GM18499 (cell line): Measurements from ENCODE around the gene TAF3.

ENCODE experiments used
- ATAC-seq: cut with Tn5 transposase; IDR thresholded peaks from one replicate; pipeline ENCODE4 v1.9.1; 2021; ENCODE audit warnings: moderate number of reproducible peaks; ENCODE audit not compliant: insufficient read depth, unreplicated experiment

Gene TAF3

DNA sequence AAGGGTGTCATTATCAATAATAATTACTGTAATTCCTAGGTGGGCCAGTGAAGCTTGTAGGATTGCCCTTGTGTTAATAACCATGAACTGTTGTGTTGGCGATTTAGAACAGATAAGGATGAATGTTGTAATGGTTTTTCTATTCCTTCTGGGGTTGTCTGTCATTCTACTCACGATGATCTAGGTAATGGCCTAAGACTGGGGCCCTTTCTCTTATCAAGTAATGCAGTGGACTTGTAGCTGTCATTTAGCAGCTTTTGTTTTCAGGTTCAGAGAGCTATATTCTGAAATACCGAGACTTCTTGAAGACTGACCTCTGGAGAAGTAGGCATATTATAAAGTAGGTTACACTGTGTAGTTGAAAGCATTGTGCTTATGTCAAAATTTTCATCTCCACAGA lies 110.2 kb downstream of the TAF3 start:
- ATAC-seq: no peak

DNA sequence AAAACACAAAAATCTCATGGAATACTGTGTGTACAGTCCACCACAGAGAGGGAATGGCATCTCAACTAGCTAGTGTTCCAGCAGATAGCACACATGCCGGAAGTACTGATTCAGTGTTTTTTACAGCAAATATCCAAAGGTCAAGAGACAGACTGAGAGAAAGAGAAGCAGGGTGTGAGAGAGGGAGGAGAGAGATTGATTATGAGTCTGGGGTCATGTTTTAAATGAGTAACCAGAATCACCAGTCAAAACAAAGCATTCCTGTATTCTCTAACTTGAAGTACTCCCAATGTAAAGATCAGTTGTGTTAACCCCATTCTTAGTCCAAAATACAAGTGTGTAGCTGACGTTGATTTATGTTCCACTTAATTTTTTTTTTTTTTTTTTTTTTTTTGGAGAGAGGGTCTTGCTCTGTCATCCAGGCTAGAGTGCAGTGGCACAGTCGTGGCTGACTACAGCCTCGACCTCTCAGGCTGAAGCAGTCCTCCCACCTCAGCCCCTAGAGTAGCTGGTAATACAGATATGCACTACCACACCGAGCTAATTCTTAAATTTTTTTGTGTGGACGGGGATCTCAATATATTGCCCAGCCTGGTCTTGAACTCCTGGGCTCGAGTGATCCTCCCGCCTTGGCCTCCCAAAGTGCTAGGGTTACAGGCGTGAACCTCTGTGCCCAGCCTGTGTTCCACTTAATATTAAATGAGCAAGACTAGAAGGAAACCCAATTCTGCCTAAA lies 114.2 kb downstream of the TAF3 start:
- no peak for ATAC-seq

DNA sequence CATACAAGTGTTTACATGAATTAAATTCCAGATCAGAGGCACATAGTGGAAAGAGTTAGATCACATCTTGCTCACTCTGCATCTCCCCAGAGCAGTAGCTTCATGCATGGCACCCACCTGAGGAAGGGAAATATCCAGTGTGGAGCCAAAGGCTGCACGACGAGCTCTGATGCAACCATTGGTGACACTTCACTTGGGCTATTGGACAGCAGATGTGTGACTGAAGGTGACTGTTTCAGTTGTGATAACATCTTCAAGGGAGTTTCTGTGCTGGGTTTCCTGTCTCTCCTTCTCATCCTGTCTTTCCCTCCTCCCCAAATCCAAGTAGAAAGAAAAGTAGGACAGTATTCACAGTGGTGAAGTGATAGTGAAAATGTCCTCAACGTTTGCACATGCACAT lies 115.0 kb downstream of the TAF3 start:
- no peak for ATAC-seq

DNA sequence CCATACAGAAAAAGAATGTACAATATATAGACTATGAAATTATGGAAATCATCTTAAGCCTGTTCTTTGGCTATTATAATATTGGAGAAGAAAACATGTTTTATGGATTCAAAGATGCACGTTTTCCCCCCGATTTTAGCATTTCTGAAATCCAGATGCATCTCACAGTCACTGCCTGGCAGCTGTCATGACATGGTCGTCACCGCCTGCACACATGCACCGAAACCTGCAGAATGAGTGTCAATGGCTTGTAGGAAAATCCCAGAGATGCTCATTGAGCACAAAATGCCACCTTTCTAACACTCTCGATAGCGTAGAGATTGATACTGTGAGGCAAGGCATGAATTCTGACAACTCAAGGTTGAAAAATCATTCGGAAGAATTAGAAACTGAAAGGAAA lies 115.5 kb downstream of the TAF3 start:
- no peak for ATAC-seq

DNA sequence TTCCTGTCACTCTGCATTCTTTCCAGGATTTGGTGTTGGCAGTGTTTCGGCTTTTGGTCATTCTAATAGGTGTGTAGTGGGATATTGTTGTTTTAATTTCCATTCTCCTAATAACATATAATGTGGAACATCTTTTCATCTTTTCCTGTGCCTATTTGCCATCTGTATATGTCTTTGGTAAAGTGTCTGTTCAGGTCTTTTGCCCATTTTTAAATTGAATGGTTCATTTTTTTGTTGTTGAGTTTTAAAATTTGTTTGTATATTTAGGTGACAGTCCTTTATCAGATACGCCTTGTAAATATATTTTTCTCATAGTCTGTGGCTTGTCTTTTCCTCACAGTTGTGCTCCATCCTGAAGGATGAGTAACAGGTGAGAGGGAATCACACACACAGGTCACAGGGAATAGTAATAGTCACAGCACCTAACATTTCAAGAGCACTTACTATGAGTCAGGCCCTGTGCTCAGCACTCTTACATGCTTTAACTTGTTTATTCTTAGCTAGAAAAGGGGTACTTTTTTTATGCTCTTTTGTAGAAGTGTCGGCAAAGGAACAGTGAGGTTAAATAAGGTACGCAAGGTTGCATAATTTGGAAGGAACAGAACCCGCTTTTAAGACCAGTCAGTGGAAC lies 119.1 kb downstream of the TAF3 start:
- ATAC-seq: no peak

DNA sequence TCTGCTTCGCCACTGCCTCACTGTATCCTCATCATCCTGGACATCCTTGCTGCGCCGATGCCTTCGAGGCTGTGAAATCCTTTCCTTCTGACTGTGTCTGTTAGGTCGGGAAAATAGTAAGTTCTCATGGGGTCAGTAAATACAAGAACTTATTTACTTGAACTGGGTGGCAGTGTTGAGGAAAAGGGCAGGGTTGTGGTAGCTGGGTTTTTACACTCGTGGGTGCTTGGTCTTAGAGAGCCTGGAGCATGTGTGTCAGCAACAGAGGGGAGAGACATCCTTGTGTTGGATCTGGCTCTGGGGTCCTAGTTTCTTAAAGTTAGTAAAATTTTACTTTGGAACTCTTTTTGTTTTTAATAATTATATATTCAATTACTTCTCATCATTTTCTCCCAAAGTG lies 123.3 kb downstream of the TAF3 start:
- ATAC-seq: no peak

DNA sequence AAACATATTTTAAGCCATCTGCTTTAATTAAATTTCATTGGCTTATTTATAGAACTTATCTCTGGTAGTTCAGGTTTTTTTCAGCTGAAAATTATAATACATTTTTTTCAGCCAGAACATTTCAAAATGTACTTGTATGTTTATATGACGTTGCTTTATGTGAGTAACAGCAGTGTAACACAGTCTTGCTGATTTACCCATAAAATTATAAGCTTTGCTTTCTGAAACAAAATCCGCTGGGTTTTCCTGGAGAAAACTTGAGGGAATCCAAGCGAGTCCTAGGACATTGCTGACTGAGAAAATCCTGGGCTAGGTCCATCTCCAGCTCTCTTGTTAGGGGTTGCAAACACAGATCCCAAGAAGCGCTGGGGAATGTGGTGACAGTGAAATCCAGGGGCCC lies 124.0 kb downstream of the TAF3 start:
- no peak for ATAC-seq

DNA sequence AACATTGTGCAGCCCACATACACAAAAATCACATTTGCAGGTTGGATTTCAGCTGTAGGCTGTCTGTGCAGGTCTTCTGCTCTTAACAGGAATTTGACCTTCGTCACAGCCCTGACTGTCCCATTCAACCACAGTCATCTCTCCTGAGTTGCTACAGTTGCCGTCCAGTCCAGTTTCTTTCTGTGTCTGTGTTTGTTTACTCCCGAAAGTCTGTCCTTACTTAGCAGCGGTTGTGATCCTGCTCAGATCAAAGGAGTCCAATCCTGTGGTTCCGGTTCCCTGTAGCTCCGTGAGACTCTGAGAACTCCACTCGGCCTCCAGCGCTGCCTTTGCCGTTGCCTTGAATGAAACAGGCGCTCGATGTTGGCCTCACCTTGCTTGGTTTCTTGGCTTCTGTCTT lies 124.6 kb downstream of the TAF3 start:
- ATAC-seq: no peak

DNA sequence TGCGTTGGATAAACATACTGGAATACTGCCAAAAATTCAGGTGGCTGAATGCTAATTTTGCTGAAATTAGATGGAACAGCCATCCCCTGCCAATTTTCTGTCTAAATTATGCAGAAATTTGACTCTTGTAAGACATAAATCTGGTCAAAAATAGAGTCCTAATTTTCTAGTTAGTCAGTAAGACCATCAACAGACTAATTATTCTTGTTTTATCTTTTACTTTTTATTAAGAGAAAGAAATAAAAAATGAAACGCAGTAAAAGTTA lies 125.8 kb downstream of the TAF3 start:
- ATAC-seq: no peak

DNA sequence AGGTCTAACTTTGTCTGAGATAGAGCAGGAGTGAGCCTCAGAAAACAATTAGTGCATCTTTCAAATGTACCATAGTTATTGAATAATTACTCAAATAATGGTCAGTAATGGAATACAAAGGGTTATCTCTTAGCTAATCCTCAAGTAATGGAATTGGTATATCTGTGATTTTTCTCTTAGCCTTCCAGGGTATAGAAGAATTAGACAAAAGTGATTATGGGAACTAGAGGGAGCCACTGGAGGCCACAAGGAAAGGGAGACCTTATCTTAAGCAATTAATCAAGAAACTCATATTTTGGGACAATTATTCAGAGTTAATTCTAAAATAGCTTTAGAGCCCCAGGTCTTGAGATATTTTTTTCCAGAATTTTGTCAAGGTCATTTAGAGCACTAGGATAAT lies 126.2 kb downstream of the TAF3 start:
- ATAC-seq: no peak

DNA sequence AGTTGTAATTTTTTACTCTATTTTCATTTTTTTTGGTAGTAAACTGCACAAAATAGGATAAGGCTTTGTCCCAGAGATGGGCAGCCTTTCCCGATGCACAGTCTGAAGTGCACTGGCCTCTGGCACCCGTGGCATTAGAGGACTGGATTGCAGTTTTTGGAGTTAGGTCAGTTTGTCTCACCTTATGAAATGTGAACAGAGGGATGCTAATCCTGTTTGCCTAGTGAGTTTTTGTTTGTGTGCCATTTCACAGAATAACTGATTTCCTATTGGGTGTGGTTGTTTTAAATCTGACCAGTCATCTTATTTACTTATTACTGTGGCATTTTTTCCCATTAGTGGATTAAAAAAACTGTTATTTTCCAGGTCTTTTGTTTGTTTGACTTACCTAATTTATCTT lies 126.7 kb downstream of the TAF3 start:
- no peak for ATAC-seq

DNA sequence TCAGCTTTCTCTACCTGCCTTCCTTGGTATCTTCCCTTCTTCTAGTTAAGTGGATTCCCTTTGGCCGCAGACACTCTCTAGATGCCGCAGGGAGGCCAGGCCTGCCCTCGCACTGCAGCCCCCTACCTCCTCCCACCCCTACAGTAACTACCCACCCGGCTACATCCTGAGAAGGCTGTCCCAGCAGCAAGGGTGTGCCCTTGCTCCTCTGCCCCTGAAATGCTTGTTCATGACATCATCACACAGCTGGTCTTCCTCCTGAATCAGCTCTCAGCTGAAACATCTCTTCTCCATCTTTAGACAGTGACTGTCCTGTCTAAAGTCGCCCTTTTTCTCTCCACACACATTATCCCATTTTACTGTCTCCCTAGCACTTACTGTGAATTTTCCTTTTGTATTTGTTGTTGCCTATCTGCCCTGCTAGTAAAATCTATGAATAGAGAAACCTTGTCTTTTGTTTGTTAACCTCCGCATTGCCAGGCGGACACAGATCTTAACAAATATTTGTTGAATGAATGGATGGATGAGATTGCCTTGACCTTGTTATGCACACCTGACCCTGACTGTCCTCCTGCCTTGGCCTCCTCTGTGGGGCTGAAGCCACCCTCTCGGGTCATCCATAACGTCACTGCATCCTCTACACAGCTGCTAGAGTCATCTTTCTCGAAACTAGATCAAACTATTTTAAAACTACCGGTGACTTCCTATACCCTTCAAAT lies 127.3 kb downstream of the TAF3 start:
- no peak for ATAC-seq

DNA sequence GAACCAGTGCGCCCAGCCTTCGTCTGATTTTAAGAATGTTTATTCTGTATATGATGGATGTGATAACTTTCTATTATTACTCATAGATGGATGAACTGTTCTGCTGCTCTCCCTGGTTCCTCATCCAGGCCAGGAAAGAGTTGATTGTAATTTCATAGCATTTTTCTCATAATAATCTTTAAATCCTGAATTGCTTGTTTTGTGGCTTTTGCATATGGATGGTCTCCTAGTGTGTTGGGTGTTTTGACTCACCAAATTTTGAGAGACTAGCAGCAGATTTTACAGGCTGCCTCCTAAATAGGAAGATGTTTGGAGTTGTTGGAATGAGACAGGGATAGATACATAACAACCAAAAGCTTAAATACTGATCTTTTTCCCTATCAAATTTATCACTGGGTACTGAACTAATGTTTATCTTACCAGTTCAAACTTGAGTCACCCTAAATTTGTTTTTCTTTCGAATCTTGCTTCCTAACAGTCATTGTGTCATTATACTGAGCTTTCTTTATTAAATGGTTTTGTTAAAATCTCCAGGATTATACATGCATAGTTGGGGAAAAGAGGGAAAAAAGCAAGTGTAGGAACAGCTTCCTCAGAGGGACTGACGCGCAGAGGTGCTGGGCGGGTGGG lies 130.2 kb downstream of the TAF3 start:
- no peak for ATAC-seq

DNA sequence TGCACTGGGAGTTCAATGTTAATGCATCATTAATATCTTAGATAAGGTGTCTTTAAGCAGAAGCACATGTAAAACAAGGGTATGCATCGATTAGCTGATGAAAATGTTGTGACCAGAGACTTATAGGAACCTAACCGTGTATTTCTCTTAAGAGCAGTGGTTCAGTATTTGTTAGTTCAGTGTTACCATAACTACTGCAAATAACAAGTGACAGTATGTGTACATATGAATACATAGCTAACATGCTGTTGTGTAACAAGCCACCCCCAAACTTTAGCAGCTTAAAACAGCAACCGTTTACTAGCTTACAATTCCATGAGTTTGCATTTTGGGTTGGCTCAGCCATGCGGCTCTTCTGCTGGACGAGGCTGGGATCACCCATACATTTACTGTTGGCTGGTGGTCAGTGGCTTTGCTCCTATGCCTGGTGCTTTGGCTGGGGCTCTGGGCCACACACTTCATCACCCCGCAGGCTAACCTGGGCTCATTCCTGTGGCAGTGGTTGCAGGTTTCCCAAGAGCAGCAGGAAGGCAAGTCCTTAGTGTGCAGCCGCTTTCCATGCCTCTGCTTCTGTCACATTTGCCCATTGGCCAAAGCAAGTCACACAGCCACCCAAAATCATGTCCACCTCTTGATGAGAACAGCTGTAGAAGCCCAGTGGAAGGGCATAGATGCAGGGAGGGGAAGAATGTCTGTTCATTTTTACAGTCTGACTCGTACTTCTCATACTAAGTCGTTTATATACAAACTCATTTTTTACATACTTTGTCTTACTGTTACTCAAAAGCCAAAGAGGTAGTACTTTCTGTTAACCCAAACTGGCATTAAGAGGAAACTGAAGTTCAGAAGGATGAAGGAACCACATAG lies 132.9 kb downstream of the TAF3 start:
- ATAC-seq: no peak

DNA sequence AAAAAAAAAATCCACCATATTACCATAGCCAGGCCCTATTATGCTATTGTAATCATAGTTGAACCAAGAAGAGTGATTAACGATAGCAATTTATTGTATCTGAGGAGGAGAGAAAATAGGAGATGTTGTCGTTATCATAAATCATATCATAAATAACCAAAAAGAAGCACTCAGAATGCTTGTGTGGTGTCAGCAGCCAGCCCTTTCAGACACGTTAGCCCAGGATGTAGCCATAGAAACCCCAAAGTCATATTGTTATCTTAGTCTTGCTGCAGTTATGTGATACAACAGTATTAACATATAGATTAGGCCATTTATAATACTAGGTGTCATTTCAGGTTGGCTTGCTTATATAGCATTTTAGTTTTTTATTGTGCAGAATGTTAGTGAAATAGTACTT lies 134.0 kb downstream of the TAF3 start:
- no peak for ATAC-seq

DNA sequence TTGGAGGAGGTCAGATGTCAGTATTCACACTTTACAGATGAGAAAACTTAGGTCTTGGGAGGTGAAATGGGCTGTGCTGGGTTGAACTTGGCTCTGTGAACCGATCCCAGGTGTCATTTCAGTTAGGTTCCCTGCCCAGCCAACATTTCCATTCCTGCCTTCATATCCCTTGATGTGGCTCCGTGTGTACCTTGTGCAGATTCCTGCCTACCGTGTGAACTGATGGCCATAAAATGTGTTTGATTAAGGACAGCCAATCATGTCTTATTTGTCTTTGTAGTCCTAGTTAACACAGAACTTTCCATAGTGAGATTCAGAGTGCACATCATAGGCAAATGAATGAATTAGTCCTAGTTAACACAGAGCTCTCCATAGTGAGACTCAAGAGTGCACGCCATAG lies 135.1 kb downstream of the TAF3 start:
- ATAC-seq: no peak

DNA sequence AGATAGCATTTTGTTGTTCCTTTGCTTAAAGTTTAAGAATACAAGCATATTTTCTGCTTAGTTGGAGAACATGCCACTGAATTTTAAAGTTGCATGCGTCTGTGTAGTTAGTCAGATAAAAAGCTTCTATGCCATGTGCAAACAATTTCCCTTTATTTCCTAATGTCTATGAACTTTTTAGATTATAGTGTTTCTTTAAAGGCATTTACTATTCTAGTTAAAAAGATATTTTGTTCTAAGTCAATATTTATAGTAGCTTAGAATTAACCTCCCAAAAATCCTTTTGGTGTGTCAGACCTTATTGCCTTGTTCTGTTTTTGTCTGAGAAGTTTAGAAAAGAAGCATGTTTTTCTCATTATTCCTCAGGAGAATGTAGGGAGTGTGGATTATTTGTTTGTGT lies 137.1 kb downstream of the TAF3 start:
- ATAC-seq: no peak

DNA sequence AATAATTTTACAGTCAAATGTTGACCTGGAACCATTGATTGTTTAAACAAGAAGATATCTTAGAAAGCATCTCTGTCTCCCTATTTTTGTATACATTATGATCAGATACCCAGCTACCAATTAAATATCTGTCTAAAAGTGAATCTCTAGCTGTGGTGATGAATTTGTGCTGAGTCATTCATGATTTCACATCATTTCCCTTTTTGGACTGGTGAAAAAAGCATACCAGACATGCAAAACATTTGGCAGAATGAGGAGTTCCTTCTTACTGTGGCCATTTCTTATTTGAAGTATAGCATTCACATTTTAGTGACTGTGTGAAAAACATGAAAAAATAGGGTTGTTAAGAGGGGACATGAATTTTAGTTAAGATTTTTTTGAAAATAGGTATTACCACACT lies 138.2 kb downstream of the TAF3 start:
- ATAC-seq: peak; percentile 97

DNA sequence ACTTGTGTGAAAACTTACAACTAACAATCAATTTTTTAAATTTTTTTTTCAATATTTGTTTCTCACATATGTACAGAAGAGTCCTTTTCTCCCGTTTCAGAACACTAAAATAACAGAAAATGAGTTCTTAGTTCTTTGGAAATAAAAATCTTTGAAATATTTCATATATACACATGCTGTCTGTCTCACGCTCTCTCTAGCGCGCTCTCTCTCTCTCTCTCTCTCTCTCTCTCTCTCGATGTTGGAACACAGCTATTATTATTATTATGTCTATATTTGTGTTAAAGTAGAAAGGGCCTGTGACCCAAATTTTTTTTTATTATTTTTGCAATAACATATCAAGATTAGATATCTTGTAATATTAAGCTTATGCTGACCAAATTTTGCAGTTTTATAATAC lies 139.3 kb downstream of the TAF3 start:
- no peak for ATAC-seq

DNA sequence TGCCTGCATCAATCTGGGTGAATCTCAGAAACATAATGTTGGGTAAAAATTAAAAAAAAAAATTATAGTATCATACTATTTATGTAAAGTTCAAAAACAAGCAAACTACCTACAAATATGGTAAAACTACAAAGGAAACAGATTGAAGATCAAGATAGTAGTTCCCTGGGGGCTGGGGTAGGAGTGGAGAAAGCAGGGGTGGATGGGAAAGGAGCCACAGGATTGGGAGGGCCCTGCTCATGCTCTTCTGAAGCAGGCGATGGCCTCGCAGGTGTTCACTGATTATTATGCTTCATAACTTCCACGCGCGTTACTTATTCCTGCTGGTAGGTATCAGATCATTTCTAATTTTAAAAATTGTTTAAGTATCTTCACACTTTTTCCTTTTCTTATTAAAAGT lies 140.1 kb downstream of the TAF3 start:
- no peak for ATAC-seq

DNA sequence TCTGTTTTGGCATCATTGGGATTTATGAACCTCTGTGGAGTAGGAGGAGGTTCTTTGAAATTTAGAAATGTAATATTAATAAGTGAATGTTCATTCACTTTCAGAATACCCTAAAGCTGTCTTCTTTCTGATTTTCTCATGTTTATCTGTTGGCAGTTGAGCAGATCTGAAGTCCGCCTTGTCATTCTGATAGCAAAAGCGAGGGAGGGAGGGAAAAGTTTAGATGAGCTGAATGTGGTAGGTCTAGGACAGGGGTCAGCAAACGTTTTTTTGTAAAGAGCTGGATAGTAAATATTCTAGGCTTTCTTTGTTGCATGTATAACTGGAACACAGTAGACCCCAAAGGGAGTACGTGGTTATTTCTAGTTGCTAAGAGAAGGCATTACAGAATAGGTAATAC lies 141.8 kb downstream of the TAF3 start:
- ATAC-seq: no peak
